OCI-LY7 (cell line): ENCODE data around the gene FAM186B.

Source experiments
- CTCF ChIP-seq: fragments of 200-600 bp; sonication (generic); conservative IDR thresholded peaks from 2 replicates; pipeline ENCODE4 v1.5.1; 2014; ENCODE audit warnings: mild to moderate bottlenecking, antibody characterized with exemption, low read length, moderate library complexity, mixed read lengths
- EZH2phosphoT487 ChIP-seq: fragments of 200-600 bp; sonication (generic); IDR thresholded peaks from 2 replicates; pipeline ENCODE4 v1.6.1; 2018; ENCODE audit warnings: low read depth, borderline replicate concordance, mild to moderate bottlenecking, mixed run types, antibody characterized with exemption, low read length, moderate library complexity, mixed read lengths

- TF ChIP-seq EZH2phosphoT487 (no peak), CTCF (no peak)
These were observed 55.4 kb downstream of the FAM186B start for GRCh38 chr12:49549735-49550692.
